Loucy (cell line): ENCODE data around the gene LDLRAD4.

Source experiments
- H2AFZ ChIP-seq: fragments of 200-600 bp; sonication (generic); 2 replicates; pipeline ENCODE4 v1.6.0; 2016; ENCODE audit warnings: antibody characterized with exemption, mild to moderate bottlenecking, low read length, moderate library complexity
- H3F3A ChIP-seq: fragments of 200-600 bp; 2 replicates; pipeline ENCODE4 v1.6.0; 2016; ENCODE audit warnings: antibody characterized with exemption, low read depth, mild to moderate bottlenecking
- H3K27me3 ChIP-seq: fragments of 200-600 bp; sonication (generic); 2 replicates; pipeline ENCODE4 v1.6.1; 2014; ENCODE audit warnings: low read length, mild to moderate bottlenecking; ENCODE audit not compliant: insufficient read depth, poor library complexity, severe bottlenecking
- H3K36me3 ChIP-seq: fragments of 200-600 bp; sonication (generic); 2 replicates; pipeline ENCODE4 v1.6.1; 2016; ENCODE audit warnings: low read length; ENCODE audit not compliant: insufficient read depth
- H3K4me1 ChIP-seq: fragments of 200-600 bp; sonication (generic); 2 replicates; pipeline ENCODE4 v1.5.1; 2014; ENCODE audit warnings: low read length, mild to moderate bottlenecking; ENCODE audit not compliant: insufficient read depth, poor library complexity, severe bottlenecking
- H3K4me2 ChIP-seq: fragments of 200-600 bp; sonication (generic); 2 replicates; pipeline ENCODE4 v1.6.0; 2014; ENCODE audit warnings: antibody characterized with exemption, low read length, low read depth, mild to moderate bottlenecking; ENCODE audit not compliant: poor library complexity, severe bottlenecking
- H3K4me3 ChIP-seq: fragments of 200-600 bp; sonication (generic); 2 replicates; pipeline ENCODE4 v1.5.1; 2014; ENCODE audit warnings: low read length, mild to moderate bottlenecking, mixed read lengths; ENCODE audit not compliant: poor library complexity, severe bottlenecking
- H3K79me2 ChIP-seq: fragments of 200-600 bp; sonication (generic); 2 replicates; pipeline ENCODE4 v1.6.1; 2014; ENCODE audit warnings: low read length; ENCODE audit not compliant: insufficient read depth
- H3K9ac ChIP-seq: fragments of 200-600 bp; sonication (generic); 2 replicates; pipeline ENCODE4 v1.6.0; 2014; ENCODE audit warnings: mild to moderate bottlenecking, low read depth, low read length, moderate library complexity; ENCODE audit not compliant: poor library complexity, severe bottlenecking
- H3K9me2 ChIP-seq: fragments of 200-600 bp; sonication (generic); replicated peaks from 2 replicates; pipeline ENCODE4 v1.6.1; 2016; ENCODE audit warnings: low read depth, low read length, mixed read lengths
- H3K9me3 ChIP-seq: fragments of 200-600 bp; sonication (generic); 2 replicates; pipeline ENCODE4 v1.6.1; 2014; ENCODE audit warnings: mild to moderate bottlenecking, antibody characterized with exemption, low read length, low read depth; ENCODE audit not compliant: insufficient read depth
- H4K20me1 ChIP-seq: fragments of 200-600 bp; sonication (generic); 2 replicates; pipeline ENCODE4 v1.6.0; 2014; ENCODE audit warnings: antibody characterized with exemption, low read length, mild to moderate bottlenecking; ENCODE audit not compliant: insufficient read depth, poor library complexity, severe bottlenecking
- CTCF ChIP-seq: fragments of 200-600 bp; sonication (generic); conservative IDR thresholded peaks from 2 replicates; pipeline ENCODE4 v1.5.1; 2014; ENCODE audit warnings: mild to moderate bottlenecking, antibody characterized with exemption, low read length
- EZH2phosphoT487 ChIP-seq: fragments of 200-600 bp; IDR thresholded peaks from 2 replicates; pipeline ENCODE4 v1.6.1; 2018; ENCODE audit warnings: antibody characterized with exemption, mild to moderate bottlenecking, moderate library complexity, borderline replicate concordance

The LDLRAD4 gene

GRCh38 chr18:13612196-13612997, 393.8 kb downstream of the LDLRAD4 start:
- Histone ChIP-seq H3K9me2 (no peaks in the 10 kb centered on the region), H3K27me3 (no peaks in the 10 kb centered on the region), H3K4me1 (peaks cover 87% of the 10 kb centered on the region), H3K4me2 (peak overlapping the region; percentile 95), H3F3A (peaks cover 18% of the 10 kb centered on the region; the same call in 1 of the 2 replicates), H2AFZ (no peak overlapping the region), H3K4me3 (peak overlapping the region; percentile 82), H3K9me3 (no peaks in the 10 kb centered on the region), H4K20me1 (peaks cover 3% of the 10 kb centered on the region), H3K9ac (peak overlapping the region; percentile 88), H3K36me3 (no peaks in the 10 kb centered on the region), H3K79me2 (peaks cover 58% of the 10 kb centered on the region)
- TF ChIP-seq EZH2phosphoT487: no peak; the same call in 1 of the 2 replicates
- TF ChIP-seq CTCF: no peak

- Histone ChIP-seq H3K4me3 (peak overlapping the region; percentile 82), H3K4me1 (peaks cover 93% of the 10 kb centered on the region), H3K27me3 (no peaks in the 10 kb centered on the region), H2AFZ (no peak overlapping the region), H3F3A (peaks cover 18% of the 10 kb centered on the region; the same call in 1 of the 2 replicates), H3K9ac (peak overlapping the region; percentile 88), H3K79me2 (peaks cover 65% of the 10 kb centered on the region), H3K9me2 (no peaks in the 10 kb centered on the region), H3K9me3 (no peaks in the 10 kb centered on the region), H4K20me1 (peaks cover 3% of the 10 kb centered on the region), H3K4me2 (peak overlapping the region; percentile 95), H3K36me3 (no peaks in the 10 kb centered on the region)
- TF ChIP-seq EZH2phosphoT487: no peak
- TF ChIP-seq CTCF: no peak
These were observed 394.5 kb downstream of the LDLRAD4 start for GRCh38 chr18:13613099-13613498.

- Histone ChIP-seq H4K20me1 (peaks cover 7% of the 10 kb centered on the region), H3K4me2 (peak overlapping the region; percentile 95), H3K4me1 (peaks cover 93% of the 10 kb centered on the region), H2AFZ (no peak overlapping the region), H3K36me3 (no peaks in the 10 kb centered on the region), H3K79me2 (peaks cover 72% of the 10 kb centered on the region), H3K4me3 (peak overlapping the region; percentile 82), H3K9me2 (no peaks in the 10 kb centered on the region), H3K9me3 (no peaks in the 10 kb centered on the region), H3K9ac (peak overlapping the region; percentile 88), H3F3A (peaks cover 13% of the 10 kb centered on the region; the same call in 1 of the 2 replicates), H3K27me3 (no peaks in the 10 kb centered on the region)
- TF ChIP-seq EZH2phosphoT487: no peak
- peak; percentile 25; the same call in 1 of the 2 replicates for TF ChIP-seq CTCF
These were observed 395.3 kb downstream of the LDLRAD4 start for GRCh38 chr18:13613591-13614501.
